Muscle layer of duodenum (tissue), 2 donors: ENCODE results near the gene UBE4B.
"Not testable (repeated sequence)": the region's sequence is repeated elsewhere in the genome, so short reads cannot be mapped to it uniquely, and the experiment has no call there.

ENCODE experiments used
- H3K27ac ChIP-seq: one replicate; pipeline ENCODE4 v1.7.0; 2013; ENCODE audit warnings: mild to moderate bottlenecking, low read length
- H3K27me3 ChIP-seq: one replicate; pipeline ENCODE4 v1.7.0; 2013; ENCODE audit warnings: low read depth, mild to moderate bottlenecking, control low read depth, low read length
- H3K36me3 ChIP-seq, 2 donors: one replicate each; pipeline ENCODE4 v1.7.0; 2013; ENCODE audit warnings: low read length in 2 of 2, control low read depth in 1 of 2, mild to moderate bottlenecking in 1 of 2; ENCODE audit not compliant: insufficient read depth in 2 of 2, control insufficient read depth in 1 of 2
- H3K4me1 ChIP-seq, 2 donors: one replicate each; pipeline ENCODE4 v1.7.0; 2013; ENCODE audit warnings: low read length in 2 of 2, mild to moderate bottlenecking in 2 of 2, control low read depth in 1 of 2, moderate library complexity in 1 of 2; ENCODE audit not compliant: insufficient read depth in 2 of 2, control insufficient read depth in 1 of 2
- H3K4me3 ChIP-seq, 2 donors: one replicate each; pipeline ENCODE4 v1.7.0; 2013; ENCODE audit warnings: low read length in 2 of 2, low read depth in 1 of 2, mild to moderate bottlenecking in 1 of 2
- H3K9me3 ChIP-seq, 2 donors: one replicate each; pipeline ENCODE4 v1.7.0; 2013; ENCODE audit warnings: low read length in 2 of 2, control low read depth in 1 of 2, mild to moderate bottlenecking in 1 of 2; ENCODE audit not compliant: control insufficient read depth in 1 of 2
- donor health status: healthy.

The UBE4B gene

GRCh38 chr1:10060311-10061100 is 27.7 kb downstream of the UBE4B start:
- Histone ChIP-seq H3K4me3 (no peak overlapping the region), H3K27me3 (no peaks in the 10 kb centered on the region), H3K27ac (no peak overlapping the region), H3K36me3 (no peaks in the 10 kb centered on the region), H3K9me3 (no peaks in the 10 kb centered on the region), H3K4me1 (peaks cover 0 to 29% of the 10 kb centered on the region in 2 donors)

- Histone ChIP-seq H3K4me3 (no peak overlapping the region), H3K36me3 (no peaks in the 10 kb centered on the region), H3K9me3 (no peaks in the 10 kb centered on the region), H3K27ac (no peak overlapping the region), H3K27me3 (no peaks in the 10 kb centered on the region), H3K4me1 (peaks cover 0 to 25% of the 10 kb centered on the region in 2 donors)
These were observed 28.5 kb downstream of the UBE4B start for GRCh38 chr1:10061276-10061675.

- Histone ChIP-seq H3K27ac (no peak overlapping the region), H3K4me1 (peaks cover 0 to 26% of the 10 kb centered on the region in 2 donors), H3K36me3 (peaks cover 0 to 4% of the 10 kb centered on the region in 2 donors), H3K9me3 (no peaks in the 10 kb centered on the region), H3K4me3 (no peak overlapping the region), H3K27me3 (no peaks in the 10 kb centered on the region)
These were observed 31.1 kb downstream of the UBE4B start for GRCh38 chr1:10063878-10064277.

- Histone ChIP-seq H3K36me3 (peaks cover 0 to 4% of the 10 kb centered on the region in 2 donors), H3K4me1 (peaks cover 0 to 24% of the 10 kb centered on the region in 2 donors), H3K4me3 (no peak overlapping the region), H3K27ac (peak overlapping the region; percentile 65), H3K27me3 (no peaks in the 10 kb centered on the region), H3K9me3 (no peaks in the 10 kb centered on the region)
These were observed 31.9 kb downstream of the UBE4B start for GRCh38 chr1:10064416-10065343.

DNA sequence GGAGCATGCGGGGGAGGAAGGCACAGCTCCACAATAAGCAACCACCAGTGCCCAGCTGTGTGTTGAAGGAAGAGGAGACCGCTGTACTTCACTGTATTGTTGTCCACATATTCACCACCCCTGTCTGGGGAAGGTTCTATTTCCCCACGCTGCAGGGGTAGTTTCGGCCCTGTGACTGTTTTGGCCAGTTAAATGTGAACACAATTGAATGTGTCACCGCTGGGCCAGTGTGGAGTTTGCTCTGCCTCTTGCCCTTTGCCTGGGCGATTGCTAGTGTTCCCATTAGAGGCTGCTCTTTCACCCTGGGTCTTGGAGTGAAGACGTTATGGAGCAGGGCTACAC is 32.6 kb downstream of the UBE4B start:
- H3K27ac ChIP-seq, result peak overlapping the region; percentile 65
- H3K4me1 ChIP-seq, result peaks cover 0 to 24% of the 10 kb centered on the region in 2 donors

DNA sequence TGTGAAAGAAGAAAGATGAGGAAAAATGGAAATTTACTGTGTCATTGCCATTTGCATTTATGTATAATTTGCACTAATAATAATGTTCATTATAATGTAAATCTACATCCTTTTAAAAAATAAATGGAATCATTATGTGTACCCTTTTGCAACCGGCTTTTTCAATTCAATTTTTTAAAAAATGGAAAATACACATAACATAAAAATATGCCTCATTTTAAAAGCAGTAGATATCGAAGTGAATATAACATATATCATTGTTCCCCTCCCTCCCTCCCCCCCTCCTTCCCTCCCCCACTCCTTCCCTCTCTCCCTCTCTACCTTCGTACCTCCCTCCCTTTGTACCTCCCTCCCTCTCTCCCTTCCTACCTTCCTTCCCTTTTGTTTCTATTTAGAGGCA is 33.0 kb downstream of the UBE4B start:
- H3K9me3 ChIP-seq, result no peaks in the 10 kb centered on the region
- H3K4me3 ChIP-seq, result no peak overlapping the region
- peaks cover 0 to 24% of the 10 kb centered on the region in 2 donors for H3K4me1 ChIP-seq
- peaks cover 0 to 4% of the 10 kb centered on the region in 2 donors for H3K36me3 ChIP-seq
- no peak overlapping the region for H3K27ac ChIP-seq
- H3K27me3 ChIP-seq, result no peaks in the 10 kb centered on the region

More for the DNA sequence above, 32.6 kb downstream of the UBE4B start:
- no peaks in the 10 kb centered on the region for H3K9me3 ChIP-seq
- no peak overlapping the region for H3K4me3 ChIP-seq
- H3K27me3 ChIP-seq, result no peaks in the 10 kb centered on the region
- peaks cover 0 to 4% of the 10 kb centered on the region in 2 donors for H3K36me3 ChIP-seq

GRCh38 chr1:10068605-10069294 is 36.0 kb downstream of the UBE4B start:
- H3K4me3 ChIP-seq, result no peak overlapping the region
- no peaks in the 10 kb centered on the region for H3K9me3 ChIP-seq
- no peaks in the 10 kb centered on the region for H3K27me3 ChIP-seq
- no peak overlapping the region for H3K27ac ChIP-seq
- peaks cover 0 to 24% of the 10 kb centered on the region in 2 donors for H3K4me1 ChIP-seq
- peaks cover 0 to 4% of the 10 kb centered on the region in 2 donors for H3K36me3 ChIP-seq

GRCh38 chr1:10070206-10070605 is 37.4 kb downstream of the UBE4B start:
- no peaks in the 10 kb centered on the region for H3K9me3 ChIP-seq
- H3K4me1 ChIP-seq, result peaks cover 0 to 33% of the 10 kb centered on the region in 2 donors
- peaks cover 0 to 8% of the 10 kb centered on the region in 2 donors for H3K36me3 ChIP-seq
- no peaks in the 10 kb centered on the region for H3K27me3 ChIP-seq
- no peak overlapping the region for H3K27ac ChIP-seq
- H3K4me3 ChIP-seq, result no peak overlapping the region

GRCh38 chr1:10071640-10072039 is 38.9 kb downstream of the UBE4B start:
- Histone ChIP-seq H3K9me3 (no peaks in the 10 kb centered on the region), H3K27me3 (no peaks in the 10 kb centered on the region), H3K4me3 (no peak overlapping the region), H3K27ac (no peak overlapping the region), H3K4me1 (peaks cover 0 to 30% of the 10 kb centered on the region in 2 donors), H3K36me3 (peaks cover 0 to 7% of the 10 kb centered on the region in 2 donors)

DNA sequence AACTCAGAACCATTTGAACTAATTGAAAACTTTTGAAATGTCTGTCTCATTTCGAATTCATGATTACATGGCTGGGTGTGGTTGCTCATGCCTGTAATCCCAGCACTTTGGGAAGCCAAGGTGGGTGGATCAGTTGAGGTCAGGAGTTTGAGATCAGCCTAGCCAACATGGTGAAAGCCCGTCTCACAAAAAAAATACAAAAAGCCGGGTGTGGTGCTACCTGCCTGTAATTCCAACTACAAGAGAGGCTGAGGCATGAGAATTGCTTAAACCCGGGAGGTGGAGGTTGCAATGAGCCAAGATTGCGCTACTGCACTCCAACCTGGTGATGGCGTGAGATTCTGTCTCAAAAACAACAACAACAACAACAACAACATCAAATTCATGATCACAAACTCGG is 40.6 kb downstream of the UBE4B start:
- not testable (repeated sequence) for H3K27me3 ChIP-seq, H3K27ac ChIP-seq
- H3K4me1 ChIP-seq, result peaks cover 0 to 20% of the 10 kb centered on the region in 2 donors

More for the DNA sequence above, 40.6 kb downstream of the UBE4B start:
- H3K9me3 ChIP-seq, H3K36me3 ChIP-seq, H3K4me3 ChIP-seq: not testable (repeated sequence)
